T-cell (primary cell): ENCODE measurements around the gene STK32C. TPM values are rescaled to one million over a fixed set of nuclear protein-coding genes. Genes with fewer than 3 reads are reported as not detected.

Experiments
- ATAC-seq, 4 experiments: fragments of 200-7000 bp in 3 of 4; fragments of 150-1000 bp in 1 of 4; cut with Tn5 transposase; replicated peaks in 1 of 4; 1 replicate in 3 of 4; 2 replicates in 1 of 4; pipeline ENCODE4 v1.10.0; 2021; ENCODE audit warnings: moderate library complexity in 3 of 4, mild to moderate bottlenecking in 2 of 4, moderate number of reproducible peaks in 1 of 4
- CTCF ChIA-PET, 2 donors: fragments of 300-600 bp; sonication (Branson Sonifier 250); formaldehyde crosslinking; loops; one replicate each; lab custom pipeline; 2022; ENCODE audit warnings: antibody characterized with exemption in 2 of 2; lab: Charles Lee
- POLR2A ChIA-PET, 2 donors: fragments of 300-600 bp; sonication (Branson Sonifier 250); formaldehyde crosslinking; loops; one replicate each; lab custom pipeline; 2022; ENCODE audit warnings: antibody characterized with exemption in 2 of 2; lab: Charles Lee
- DNase-seq, 35 experiments: peaks; one replicate each; pipeline versions ENCODE4 v3.0.0 to v3.0.0-alpha.2; 2013 to 2023
- H3K27ac ChIP-seq: one replicate; pipeline ENCODE4 v1.5.1; 2013; ENCODE audit warnings: low read length
- H3K27me3 ChIP-seq, 2 experiments: replicated peaks in 1 of 2; 1 replicate in 1 of 2; 2 replicates in 1 of 2; pipeline versions ENCODE4 v1.6.1 to v1.7.0; 2013; ENCODE audit warnings: low read length in 1 of 2, mixed read lengths in 1 of 2; ENCODE audit not compliant: control insufficient read depth in 2 of 2, insufficient read depth in 2 of 2; ENCODE audit errors: extremely low read depth in 1 of 2
- H3K36me3 ChIP-seq, 2 donors: 1 replicate in 1 of 2; 2 replicates in 1 of 2; pipeline versions ENCODE4 v1.6.1 to v1.7.0; 2013; ENCODE audit warnings: low read length in 1 of 2; ENCODE audit not compliant: control insufficient read depth in 2 of 2, insufficient read depth in 1 of 2; ENCODE audit errors: extremely low read depth in 1 of 2
- H3K4me1 ChIP-seq, 2 experiments: 1 replicate in 1 of 2; 2 replicates in 1 of 2; pipeline versions ENCODE4 v1.6.1 to v1.7.0; 2013; ENCODE audit warnings: low read length in 2 of 2, mixed read lengths in 1 of 2; ENCODE audit not compliant: insufficient read depth in 2 of 2, control insufficient read depth in 1 of 2; ENCODE audit errors: extremely low read depth in 1 of 2
- H3K4me3 ChIP-seq, 2 donors: 1 replicate in 1 of 2; 2 replicates in 1 of 2; pipeline versions ENCODE4 v1.5.1 to v1.7.0; 2013; ENCODE audit warnings: mild to moderate bottlenecking in 2 of 2, low read length in 1 of 2, moderate library complexity in 1 of 2; ENCODE audit not compliant: control insufficient read depth in 1 of 2; ENCODE audit errors: extremely low read depth in 1 of 2
- H3K9me3 ChIP-seq: 2 replicates; pipeline ENCODE4 v1.7.0; 2013
- H3K27ac Mint-ChIP-seq, 2 donors: one replicate each; pipeline ENCODE4 v1.8.0; 2020 to 2021; ENCODE audit warnings: mild to moderate bottlenecking in 2 of 2, mixed read lengths in 2 of 2
- H3K27me3 Mint-ChIP-seq, 2 donors: one replicate each; pipeline ENCODE4 v1.8.0; 2021 to 2022; ENCODE audit warnings: mixed read lengths in 2 of 2
- H3K36me3 Mint-ChIP-seq: one replicate; pipeline ENCODE4 v1.8.0; 2021; ENCODE audit warnings: mixed read lengths
- H3K4me1 Mint-ChIP-seq, 3 donors: one replicate each; pipeline ENCODE4 v1.8.0; 2020 to 2022; ENCODE audit warnings: mixed read lengths in 3 of 3, mild to moderate bottlenecking in 1 of 3
- H3K4me3 Mint-ChIP-seq, 3 donors: one replicate each; pipeline ENCODE4 v1.8.0; 2020 to 2022; ENCODE audit warnings: mild to moderate bottlenecking in 3 of 3, mixed read lengths in 3 of 3, moderate library complexity in 3 of 3
- H3K9me3 Mint-ChIP-seq, 3 donors: one replicate each; pipeline ENCODE4 v1.8.0; 2020 to 2022; ENCODE audit warnings: mixed read lengths in 3 of 3
- WGBS: methylation state at CpG from one replicate; pipeline ENCODE4 v1.1.5; 2013; ENCODE audit warnings: missing lambda C conversion rate; ENCODE audit not compliant: insufficient coverage; 5-methylcytosine and 5-hydroxymethylcytosine counted together
- total RNA-seq, 35 experiments: library from RNA in 6 of 35; stranded (reverse) in 6 of 35; fragments of 120-200 nt in 1 of 35; gene quantifications; one replicate each; pipeline versions ENCODE4 v1.2.1 to v1.2.4 and lab custom pipeline; 2013 to 2026

STK32C gene
- total RNA-seq, 5 donors from 2014 or later (not counting 1 experiment from before 2014, with no cell fraction given), result 5.8 to 16.4 (median 12.2) TPM

DNA sequence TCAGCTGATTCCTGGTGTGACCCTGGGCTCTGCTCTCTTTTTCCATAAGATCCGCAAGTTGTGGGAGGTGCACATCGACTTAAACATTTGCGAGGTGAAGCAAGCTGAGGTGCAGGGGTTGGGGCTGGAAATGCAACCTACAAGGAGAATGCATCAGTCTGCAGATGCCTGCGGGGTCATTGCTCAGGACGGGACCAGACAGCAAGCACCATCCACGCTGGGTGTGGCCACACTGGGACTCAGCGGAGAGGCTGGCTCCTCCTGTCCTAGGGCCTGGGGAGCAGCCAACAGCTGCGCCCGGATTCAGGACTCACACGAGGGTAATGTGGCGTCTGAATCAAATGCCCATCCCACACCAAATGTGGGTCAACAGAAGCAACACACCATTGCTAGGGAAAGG is 33.8 kb downstream of the STK32C start:
- Histone ChIP-seq H3K9me3 (no peaks in the 10 kb centered on the region), H3K4me1 (no peaks in the 10 kb centered on the region), H3K27ac (no peak overlapping the region), H3K36me3 (no peaks in the 10 kb centered on the region), H3K4me3 (no peak overlapping the region), H3K27me3 (no peaks in the 10 kb centered on the region)
- ChIA-PET CTCF (no interaction called here), POLR2A (no interaction called here)
- no peak for ATAC-seq
- no peak overlapping the region for H3K27ac Mint-ChIP-seq
- DNase-seq, result no peak
- H3K4me3 Mint-ChIP-seq, result no peak overlapping the region
- no peaks in the 10 kb centered on the region for H3K27me3 Mint-ChIP-seq
- H3K9me3 Mint-ChIP-seq, result no peaks in the 10 kb centered on the region
- peaks cover 4% of the 10 kb centered on the region for H3K36me3 Mint-ChIP-seq
- H3K4me1 Mint-ChIP-seq, result no peaks in the 10 kb centered on the region
- 91% methylated on average over 8 of the region's 11 CpGs for WGBS

DNA sequence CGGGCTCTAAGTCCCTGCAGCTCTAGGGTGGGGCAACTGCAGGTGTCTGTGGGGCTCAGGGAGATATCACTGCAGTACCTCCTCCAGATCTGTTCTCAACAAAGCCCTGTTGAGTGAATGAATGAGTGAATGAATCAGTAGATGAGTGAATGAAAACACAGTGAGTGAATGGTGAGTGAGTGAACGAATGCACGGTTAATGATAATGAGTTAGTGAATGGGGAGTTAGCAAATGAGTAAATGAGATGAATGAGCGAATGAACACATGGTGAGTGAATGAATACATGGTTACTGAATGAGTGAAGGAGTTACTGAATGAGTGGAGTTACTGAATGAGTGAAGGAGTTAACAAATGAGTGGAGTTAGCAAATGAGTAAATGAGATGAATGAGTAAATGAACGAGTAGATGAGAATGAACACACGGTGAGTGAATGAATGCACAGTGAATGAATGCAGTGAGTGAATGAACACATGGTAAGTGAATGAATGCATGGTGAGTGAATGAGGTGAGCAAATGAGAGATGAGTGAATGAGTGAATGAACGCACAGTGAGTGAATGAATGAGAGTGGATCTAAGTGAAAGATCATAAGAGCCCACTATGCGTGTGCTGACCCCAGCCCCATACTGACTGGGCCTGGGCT is 34.3 kb downstream of the STK32C start:
- no peak for DNase-seq
- no peaks in the 10 kb centered on the region for H3K27me3 ChIP-seq
- no peak overlapping the region for H3K27ac Mint-ChIP-seq
- no peaks in the 10 kb centered on the region for H3K36me3 ChIP-seq
- no peaks in the 10 kb centered on the region for H3K9me3 ChIP-seq
- ATAC-seq, result no peak
- no peak overlapping the region for H3K27ac ChIP-seq
- no peak overlapping the region for H3K4me3 ChIP-seq
- H3K27me3 Mint-ChIP-seq, result no peaks in the 10 kb centered on the region
- H3K4me3 Mint-ChIP-seq, result no peak overlapping the region
- ChIA-PET CTCF (no interaction called here), POLR2A (no interaction called here)
- peaks cover 4% of the 10 kb centered on the region for H3K36me3 Mint-ChIP-seq
- no peaks in the 10 kb centered on the region for H3K4me1 ChIP-seq
- WGBS, result 84% methylated on average over 8 of the region's 8 CpGs
- H3K4me1 Mint-ChIP-seq, result no peaks in the 10 kb centered on the region
- no peaks in the 10 kb centered on the region for H3K9me3 Mint-ChIP-seq

DNA sequence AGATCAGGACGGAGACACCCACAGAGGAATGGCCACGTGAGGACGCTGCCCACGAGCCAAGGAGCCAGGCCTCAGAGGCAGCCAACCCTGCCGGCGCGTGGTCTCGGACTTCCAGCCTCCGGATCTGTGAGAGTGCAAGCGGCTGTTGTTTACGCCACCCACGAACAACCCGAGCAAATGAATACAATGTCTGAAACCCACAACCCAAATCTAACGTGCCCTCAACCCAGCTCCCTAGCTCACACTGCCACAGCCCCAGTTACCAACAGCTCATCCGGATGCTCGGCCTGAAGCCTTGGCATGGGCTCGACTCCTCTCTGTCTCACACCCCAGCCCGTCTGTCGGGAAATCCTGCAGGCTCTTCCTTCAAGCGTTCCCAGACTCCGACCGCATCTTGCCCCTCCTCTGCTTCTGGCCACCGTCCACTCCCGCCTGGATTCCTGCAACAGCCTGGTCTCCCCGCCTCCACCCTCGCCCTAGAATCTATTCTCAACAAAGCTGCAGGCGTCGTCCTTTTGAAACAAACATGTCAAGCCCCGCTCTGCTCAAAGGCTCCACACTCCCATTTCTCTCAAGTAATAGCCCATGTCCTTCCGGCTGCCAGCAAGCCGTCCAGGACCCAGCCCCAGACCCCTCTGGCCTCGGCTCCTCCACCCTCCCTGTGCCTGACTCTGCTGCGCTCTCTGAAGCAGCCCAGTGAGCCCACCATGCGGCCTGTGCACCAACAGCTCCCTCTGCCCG is 35.3 kb downstream of the STK32C start:
- Histone ChIP-seq H3K27ac (no peak overlapping the region), H3K36me3 (no peaks in the 10 kb centered on the region), H3K27me3 (no peaks in the 10 kb centered on the region), H3K9me3 (no peaks in the 10 kb centered on the region), H3K4me3 (no peak overlapping the region), H3K4me1 (peaks cover 0 to under 1% of the 10 kb centered on the region in 2 experiments)
- H3K9me3 Mint-ChIP-seq, result peaks cover 0 to 2% (median 0%) of the 10 kb centered on the region in 3 donors
- H3K4me1 Mint-ChIP-seq, result peaks cover 0 to 2% (median 0%) of the 10 kb centered on the region in 3 donors
- H3K4me3 Mint-ChIP-seq, result no peak overlapping the region
- POLR2A ChIA-PET, result no interaction called here
- peaks cover 4% of the 10 kb centered on the region for H3K36me3 Mint-ChIP-seq
- CTCF ChIA-PET, result interaction anchor here in 1 of 2 donors (0.5 kb wide), 1 partner anchor 27 kb away, joined by 3 read pairs; no protein-coding TSS in a partner anchor
- ATAC-seq (no peak), DNase-seq (no peak)
- 91% methylated on average over 35 of the region's 35 CpGs for WGBS
- H3K27ac Mint-ChIP-seq, result no peak overlapping the region
- no peaks in the 10 kb centered on the region for H3K27me3 Mint-ChIP-seq

DNA sequence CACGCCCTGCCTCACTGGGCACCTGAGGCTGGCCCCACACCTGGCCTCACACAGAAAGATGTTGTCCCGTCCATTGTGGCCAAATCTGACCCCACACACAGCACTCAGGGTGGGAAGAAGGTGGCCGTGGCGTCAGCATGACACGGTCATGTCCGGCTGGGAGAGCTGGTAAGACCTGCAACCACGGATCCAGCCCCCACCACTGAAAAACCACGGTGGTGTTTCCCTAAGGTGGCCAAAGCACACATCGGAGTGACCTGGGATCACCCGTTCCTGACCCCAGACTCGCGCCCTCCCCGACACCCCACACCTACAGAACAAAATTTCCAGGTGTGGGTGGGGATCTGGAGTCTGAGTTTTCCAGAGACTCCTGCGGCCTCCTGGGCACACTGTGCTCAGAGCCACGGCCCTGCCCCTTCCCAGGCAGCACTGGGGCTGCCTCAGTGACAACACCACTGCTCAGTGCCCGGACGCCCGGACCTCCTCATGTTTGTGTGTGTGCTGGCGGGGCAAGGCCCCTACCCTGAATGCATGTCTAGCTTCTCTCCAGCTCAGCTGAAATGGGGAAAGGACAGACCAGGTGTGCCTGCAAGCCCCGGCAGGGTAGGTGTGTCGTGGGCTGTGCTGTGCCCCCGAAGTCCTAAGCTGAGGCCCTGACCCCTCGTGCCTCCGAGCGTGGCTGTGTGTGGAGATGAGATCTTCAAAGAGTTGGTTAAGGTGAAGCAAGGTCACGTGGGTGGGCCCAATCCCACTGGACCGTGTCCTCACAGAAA is 36.1 kb downstream of the STK32C start:
- Histone ChIP-seq H3K36me3 (no peaks in the 10 kb centered on the region), H3K4me1 (peaks cover 0 to 5% of the 10 kb centered on the region in 2 experiments), H3K27me3 (no peaks in the 10 kb centered on the region), H3K27ac (no peak overlapping the region), H3K9me3 (no peaks in the 10 kb centered on the region), H3K4me3 (no peak overlapping the region)
- ATAC-seq (no peak), DNase-seq (no peak)
- Mint-ChIP-seq H3K36me3 (peaks cover 4% of the 10 kb centered on the region), H3K4me1 (peaks cover 0 to 4% (median under 1%) of the 10 kb centered on the region in 3 donors), H3K4me3 (no peak overlapping the region), H3K27ac (no peak overlapping the region), H3K27me3 (no peaks in the 10 kb centered on the region), H3K9me3 (peaks cover 0 to 3% (median 0%) of the 10 kb centered on the region in 3 donors)
- POLR2A ChIA-PET, result no interaction called here
- 77% methylated on average over 20 of the region's 27 CpGs for WGBS
- CTCF ChIA-PET, result interaction anchor here in 1 of 2 donors (0.5 kb wide), 1 partner anchor 28 kb away, joined by 3 read pairs; no protein-coding TSS in a partner anchor

DNA sequence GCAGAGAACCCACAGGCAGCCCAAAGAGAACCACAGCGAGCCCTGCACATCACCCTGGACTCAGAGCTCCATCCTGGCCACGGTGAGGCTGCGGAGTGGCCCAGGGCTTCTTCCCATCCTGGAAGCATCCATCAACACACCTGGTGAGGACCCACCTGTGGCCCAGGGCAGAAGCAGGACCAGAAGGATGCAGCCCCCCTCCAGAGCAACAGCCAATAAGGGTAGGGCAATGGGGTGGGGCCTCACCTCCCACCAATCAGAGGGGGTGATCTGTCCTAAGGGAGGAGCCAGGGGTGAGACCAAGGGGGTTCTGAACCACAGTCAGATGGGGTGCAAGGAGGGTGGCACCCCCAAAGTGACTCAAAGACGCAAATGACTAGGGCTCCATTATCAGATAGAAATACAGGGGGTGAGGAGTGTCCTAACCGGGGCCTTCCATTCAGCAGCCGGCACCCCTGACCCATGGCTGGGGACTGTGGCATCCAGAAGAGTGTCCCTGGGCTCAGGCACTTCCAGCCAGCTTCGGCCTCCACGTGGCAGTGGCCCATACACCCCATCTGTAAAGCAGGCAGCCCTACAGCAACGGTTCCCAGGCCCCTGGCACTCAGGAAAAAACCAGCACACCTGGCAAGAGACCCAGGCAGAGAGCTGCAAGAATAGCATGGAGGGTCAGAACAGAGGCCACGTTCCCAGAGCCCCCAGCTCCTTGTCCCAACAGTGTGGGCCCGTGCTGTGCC is 36.9 kb downstream of the STK32C start:
- no peak overlapping the region for H3K27ac ChIP-seq
- H3K4me1 ChIP-seq, result peaks cover 0 to 5% of the 10 kb centered on the region in 2 experiments
- no peaks in the 10 kb centered on the region for H3K27me3 Mint-ChIP-seq
- H3K4me3 Mint-ChIP-seq, result no peak overlapping the region
- no peaks in the 10 kb centered on the region for H3K9me3 ChIP-seq
- no peak overlapping the region for H3K27ac Mint-ChIP-seq
- DNase-seq (no peak), ATAC-seq (no peak)
- H3K9me3 Mint-ChIP-seq, result peaks cover 0 to 3% (median 0%) of the 10 kb centered on the region in 3 donors
- H3K4me3 ChIP-seq, result no peak overlapping the region
- H3K4me1 Mint-ChIP-seq, result peaks cover 7 to 11% (median 8%) of the 10 kb centered on the region in 3 donors
- H3K27me3 ChIP-seq, result no peaks in the 10 kb centered on the region
- ChIA-PET POLR2A (interaction anchor here in 1 of 2 donors (0.6 kb wide), 1 partner anchor 33 kb away, joined by 3 read pairs; no protein-coding TSS in a partner anchor), CTCF (no interaction called here)
- H3K36me3 ChIP-seq, result no peaks in the 10 kb centered on the region
- 83% methylated on average over 8 of the region's 11 CpGs for WGBS
- H3K36me3 Mint-ChIP-seq, result peaks cover 4% of the 10 kb centered on the region
